ENCODE data around the gene NPTN.

DNA sequence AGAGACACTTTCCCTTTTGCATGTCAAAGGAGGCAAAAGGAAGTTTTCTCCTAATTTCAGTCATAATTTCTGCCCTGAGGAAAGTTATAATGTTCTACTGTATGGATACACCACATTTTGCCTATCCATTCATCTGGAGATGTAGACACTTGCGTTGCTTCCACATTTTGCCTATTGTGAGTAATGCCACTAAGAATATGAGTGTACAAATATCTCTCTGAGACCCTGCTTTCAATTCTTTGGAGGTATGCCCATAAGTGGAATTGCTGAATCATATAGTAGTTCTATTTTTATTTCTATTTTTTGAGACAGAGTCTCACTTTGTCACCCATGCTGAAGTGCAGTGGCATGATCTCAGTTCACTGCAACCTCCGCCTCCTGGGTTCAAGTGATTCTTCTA lies 47.4 kb upstream of the NPTN start:
- no peak for TF ChIP-seq EZH2phosphoT487 (IDR thresholded peaks at IDR 0.05; ENCODE audit: low read length)
- TF ChIP-seq, protein P1, sequence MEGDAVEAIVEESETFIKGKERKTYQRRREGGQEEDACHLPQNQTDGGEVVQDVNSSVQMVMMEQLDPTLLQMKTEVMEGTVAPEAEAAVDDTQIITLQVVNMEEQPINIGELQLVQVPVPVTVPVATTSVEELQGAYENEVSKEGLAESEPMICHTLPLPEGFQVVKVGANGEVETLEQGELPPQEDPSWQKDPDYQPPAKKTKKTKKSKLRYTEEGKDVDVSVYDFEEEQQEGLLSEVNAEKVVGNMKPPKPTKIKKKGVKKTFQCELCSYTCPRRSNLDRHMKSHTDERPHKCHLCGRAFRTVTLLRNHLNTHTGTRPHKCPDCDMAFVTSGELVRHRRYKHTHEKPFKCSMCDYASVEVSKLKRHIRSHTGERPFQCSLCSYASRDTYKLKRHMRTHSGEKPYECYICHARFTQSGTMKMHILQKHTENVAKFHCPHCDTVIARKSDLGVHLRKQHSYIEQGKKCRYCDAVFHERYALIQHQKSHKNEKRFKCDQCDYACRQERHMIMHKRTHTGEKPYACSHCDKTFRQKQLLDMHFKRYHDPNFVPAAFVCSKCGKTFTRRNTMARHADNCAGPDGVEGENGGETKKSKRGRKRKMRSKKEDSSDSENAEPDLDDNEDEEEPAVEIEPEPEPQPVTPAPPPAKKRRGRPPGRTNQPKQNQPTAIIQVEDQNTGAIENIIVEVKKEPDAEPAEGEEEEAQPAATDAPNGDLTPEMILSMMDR (IDR thresholded peaks at IDR 0.05; ENCODE audit: low read length), result no peak
